B cell (primary cell): ENCODE results near the gene ATP11A.

ENCODE experiments used
- CTCF ChIP-seq: fragments of 200-600 bp; IDR thresholded peaks from one replicate; pipeline ENCODE4 v1.8.0; 2022; ENCODE audit warnings: antibody characterized with exemption, mild to moderate bottlenecking
- EZH2 ChIP-seq: IDR thresholded peaks from 2 replicates; pipeline ENCODE4 v1.6.1; 2012; ENCODE audit warnings: borderline replicate concordance, low read depth, mild to moderate bottlenecking, moderate library complexity, low read length; ENCODE audit not compliant: insufficient read depth, poor library complexity, severe bottlenecking

GRCh38 chr13:112782429-112783010 lies 92.7 kb downstream of the ATP11A start:
- TF ChIP-seq EZH2 (no peak), CTCF (no peak)
